HTERT RPE-1 (cell line): ENCODE results near the gene FBXW12.

ENCODE experiments used
- in situ Hi-C: fragments of 300-500 bp; cut with MboI; formaldehyde crosslinking; loops from 4 replicates; pipeline ENCODE4 v1.14.3; 2020; ENCODE audit warnings: low sequenced_read_pairs

FBXW12 gene

DNA sequence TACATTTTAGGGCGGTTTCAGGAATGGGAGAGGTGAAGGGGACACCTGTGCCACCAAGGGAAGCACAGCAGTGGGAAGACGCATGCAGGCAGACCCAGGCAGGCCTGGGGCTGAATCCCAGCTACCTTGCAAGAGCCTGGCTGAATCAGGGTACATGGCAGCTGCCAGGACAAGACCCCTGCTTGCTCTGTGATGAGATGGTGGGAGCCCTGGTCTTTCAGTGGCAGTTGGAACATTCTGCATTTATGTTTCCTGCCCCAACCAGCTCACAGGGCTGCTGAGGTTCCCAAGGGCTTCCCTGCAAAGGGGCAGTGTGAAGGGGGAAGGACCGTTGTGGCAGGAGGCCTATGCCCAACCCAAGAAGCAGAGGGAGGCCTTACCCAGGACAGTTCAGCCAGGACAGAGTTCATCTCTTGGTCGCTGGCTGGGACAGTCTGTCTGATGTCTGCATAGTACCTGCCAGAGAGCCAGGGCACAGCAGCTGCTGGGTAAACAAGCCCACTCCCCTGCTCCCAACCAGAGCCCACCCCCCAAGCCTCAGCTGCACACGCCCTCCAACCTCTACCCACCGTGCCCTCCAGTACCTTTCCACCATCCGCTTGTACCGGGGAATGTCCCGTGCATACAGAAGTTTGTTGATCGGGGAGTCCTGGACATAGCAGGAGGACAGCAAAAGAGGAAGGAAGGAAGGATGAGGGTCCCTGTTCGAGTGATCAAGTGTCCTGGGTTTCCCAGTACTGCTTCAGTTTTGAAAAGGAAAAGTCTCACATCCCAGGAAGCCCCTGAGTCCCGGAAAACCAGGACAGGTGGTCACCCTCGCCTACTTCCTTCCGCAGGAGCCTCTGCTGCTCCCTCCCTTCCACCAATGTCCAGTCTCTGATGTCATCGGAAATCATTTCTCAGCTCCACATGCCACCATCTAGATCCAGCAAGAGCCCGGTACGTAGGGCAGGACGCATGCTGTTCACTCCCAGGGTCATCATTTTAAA lies 34.7 kb downstream of the FBXW12 start:
- in situ Hi-C loops = no loop called here

DNA sequence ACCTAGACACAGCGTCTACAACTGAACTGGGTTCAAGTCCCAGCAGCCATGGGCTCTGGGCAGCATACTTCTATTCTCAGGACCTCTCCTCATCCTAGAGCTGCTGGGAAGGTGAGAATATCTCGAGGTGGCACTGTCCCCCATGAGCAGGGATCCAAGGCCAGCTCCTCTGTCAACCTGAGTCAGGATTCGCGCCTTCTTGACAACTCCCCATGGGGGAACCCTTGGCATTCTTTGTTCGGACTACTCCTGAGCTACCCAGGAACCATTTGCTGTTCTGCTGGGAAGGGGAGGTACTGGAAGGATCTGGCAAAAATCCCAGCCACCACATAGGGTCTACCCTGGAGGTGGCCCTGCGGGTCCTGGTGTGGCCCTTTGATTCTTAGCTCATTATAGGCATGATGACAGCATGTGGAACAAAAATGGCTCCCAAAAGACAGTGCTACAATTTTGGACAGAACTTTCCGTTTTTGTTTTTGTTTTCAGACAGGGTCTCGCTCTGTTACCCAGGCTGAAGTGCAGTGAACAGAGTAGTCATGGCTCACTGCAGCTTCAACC lies 35.6 kb downstream of the FBXW12 start:
- in situ Hi-C loops = no loop called here

DNA sequence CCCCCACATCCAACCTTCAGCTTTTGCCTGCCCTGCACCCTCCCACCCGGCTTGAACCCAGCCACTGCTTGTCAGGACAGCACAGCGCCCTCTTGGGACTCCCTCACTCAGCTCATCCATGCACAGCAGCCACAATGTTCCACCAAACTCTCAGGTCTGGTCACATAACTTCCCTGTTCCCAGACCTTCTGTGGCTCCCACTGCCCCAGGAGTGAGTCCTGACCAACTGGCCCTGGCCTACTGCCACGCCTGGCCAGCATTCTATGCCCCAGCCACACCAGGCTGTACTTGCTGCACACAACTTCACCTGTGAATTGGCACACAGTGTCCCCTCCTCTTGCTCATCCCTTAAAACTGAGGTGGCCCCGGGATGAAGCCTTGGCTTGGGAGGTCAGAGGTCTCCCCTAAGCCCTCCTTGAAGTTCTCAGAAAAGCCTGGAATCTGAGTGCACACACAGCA lies 36.8 kb downstream of the FBXW12 start:
- in situ Hi-C loops = no loop called here

DNA sequence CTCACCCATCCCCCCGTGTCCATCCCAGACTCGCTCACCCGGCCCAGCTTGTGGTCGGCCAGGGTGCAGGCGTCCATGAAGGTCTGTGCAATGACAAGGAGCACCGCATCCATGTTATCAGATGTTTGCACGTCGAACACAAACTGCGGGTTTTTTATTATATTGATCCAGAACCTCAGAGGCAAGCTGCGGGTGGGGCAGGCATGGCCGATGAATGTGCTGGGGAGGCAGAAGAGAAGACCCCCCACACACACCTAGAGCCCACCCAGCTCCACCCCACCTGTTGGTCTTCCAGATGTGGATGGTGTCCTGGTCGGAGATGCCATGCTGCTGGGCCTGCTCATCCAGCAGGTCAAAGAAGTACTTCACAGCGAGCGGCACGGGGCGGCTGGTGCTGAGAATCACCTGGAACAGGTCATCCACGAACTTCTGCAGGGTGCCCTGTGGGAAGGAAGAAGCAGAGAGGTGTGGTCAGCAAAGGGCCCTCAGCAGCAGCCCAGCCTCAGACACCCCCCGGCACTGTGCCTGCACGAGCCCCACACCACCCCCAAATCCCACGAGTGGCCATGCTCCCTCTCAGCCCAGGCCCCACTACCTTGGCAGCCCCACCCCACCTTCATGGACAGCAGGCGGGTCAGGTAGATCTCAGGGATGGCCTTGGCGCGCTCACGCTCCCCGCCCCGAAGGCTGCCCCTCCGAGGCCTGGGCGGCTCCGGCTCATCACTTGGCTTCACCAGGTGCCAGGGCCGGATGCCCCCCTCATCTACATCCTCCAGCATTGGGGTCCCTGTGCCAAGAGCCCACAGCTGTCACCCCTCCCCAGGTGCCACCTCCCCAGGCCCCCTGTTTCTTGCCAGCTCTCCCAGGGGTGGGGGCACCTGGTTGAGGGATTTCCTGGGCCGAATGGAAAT lies 37.5 kb downstream of the FBXW12 start:
- in situ Hi-C loops = no loop called here

DNA sequence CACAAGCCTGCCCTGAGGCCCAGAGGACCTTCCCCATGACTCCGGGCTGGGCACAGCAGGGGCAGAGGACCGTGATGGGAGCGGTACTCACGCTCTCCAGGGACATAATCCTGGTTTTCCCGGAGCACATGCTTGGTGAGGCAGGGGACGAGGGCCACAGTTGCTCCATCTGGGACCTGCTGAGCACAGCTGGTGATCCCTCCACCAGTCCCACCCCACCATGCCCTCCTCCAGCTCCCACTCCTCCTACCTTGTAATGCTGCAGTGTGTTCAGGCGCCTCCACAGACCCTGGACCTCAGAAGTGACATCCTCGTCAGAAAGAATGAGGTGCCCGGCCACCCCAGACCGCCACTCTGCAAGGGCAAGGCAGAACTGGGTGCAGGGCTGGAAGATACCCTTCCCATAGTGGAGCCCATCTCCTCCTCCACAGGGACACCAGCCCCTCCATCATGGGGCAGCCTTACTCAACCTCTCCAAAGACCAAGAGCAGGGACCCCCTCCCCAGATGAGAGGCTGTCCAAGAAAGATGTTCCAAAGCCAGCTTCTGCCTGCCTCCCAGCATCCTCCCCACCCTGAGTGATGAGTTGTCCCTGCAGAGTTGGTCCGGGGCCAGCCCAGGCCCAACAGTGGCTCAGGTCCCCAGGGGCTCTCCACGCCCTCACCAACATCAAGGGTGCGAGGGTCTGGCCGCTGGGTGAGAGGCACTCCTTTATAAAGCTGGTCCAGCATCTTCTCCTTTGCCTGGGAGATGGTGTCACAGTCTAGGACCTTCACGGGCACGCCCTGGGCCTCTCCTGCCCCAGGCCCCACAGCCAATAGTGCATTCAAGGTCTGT lies 38.4 kb downstream of the FBXW12 start:
- in situ Hi-C loops = no loop called here

DNA sequence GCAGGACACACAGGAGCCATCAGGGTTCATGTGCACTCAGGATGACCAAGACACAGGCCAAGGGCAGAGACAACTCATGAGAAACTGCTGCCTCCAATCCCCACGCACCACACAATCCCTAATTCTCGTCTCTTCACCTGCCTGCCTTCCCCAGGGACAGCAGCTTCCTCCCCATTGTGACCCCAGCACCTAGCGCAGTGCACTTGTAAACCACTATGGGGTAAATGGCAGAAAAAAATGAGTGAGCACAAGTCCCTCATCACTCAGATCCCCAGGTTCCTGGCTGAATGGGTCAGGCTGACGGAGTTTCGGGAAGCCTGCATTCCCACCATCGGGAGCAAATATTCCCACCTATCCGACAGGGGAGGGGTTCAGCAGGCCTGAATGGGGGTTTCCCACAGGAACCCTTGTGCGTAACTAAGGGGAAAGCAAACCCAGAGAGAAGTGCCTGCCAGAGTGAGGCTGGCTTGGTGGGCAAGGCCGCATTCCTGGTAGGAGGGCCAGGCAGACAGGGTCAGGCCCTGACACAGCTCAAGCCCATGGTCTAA lies 39.1 kb downstream of the FBXW12 start:
- in situ Hi-C loops = no loop called here

DNA sequence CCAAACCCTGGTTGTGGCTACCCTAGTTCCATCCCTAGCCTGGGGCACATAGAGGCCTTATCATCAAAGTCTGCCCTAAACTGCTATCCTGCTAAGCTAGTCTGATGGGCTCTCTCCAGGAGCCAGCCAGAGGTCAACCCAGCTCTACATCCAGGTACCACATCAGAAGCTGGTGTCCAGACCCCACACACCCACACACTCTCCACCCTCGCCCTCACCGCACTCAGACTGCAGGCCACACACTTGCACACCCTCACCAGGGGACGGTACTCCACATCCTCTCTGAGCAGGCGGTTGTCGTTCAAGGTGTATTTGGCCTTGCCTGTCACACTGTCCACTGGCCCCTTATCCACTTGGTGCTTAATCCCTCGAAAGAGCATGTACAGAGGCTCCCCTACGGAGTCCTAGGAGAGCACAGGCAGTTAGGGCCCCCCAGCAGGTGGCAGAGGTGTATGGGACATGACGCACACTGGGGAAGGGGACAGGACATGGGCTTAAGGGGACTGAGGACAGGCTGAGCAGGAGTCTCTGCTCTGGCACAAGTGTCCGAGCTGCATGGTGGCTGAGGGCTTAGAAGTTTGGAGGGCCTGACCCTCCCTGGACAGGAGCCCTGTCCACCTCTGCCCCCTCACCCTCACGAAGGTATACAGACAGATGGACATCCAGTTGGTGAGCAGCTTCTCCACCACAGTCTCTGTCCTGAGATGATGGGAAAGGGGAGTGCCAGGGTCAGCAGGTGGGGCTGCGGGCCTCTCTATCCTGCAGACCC lies 39.8 kb downstream of the FBXW12 start:
- in situ Hi-C loops = no loop called here

DNA sequence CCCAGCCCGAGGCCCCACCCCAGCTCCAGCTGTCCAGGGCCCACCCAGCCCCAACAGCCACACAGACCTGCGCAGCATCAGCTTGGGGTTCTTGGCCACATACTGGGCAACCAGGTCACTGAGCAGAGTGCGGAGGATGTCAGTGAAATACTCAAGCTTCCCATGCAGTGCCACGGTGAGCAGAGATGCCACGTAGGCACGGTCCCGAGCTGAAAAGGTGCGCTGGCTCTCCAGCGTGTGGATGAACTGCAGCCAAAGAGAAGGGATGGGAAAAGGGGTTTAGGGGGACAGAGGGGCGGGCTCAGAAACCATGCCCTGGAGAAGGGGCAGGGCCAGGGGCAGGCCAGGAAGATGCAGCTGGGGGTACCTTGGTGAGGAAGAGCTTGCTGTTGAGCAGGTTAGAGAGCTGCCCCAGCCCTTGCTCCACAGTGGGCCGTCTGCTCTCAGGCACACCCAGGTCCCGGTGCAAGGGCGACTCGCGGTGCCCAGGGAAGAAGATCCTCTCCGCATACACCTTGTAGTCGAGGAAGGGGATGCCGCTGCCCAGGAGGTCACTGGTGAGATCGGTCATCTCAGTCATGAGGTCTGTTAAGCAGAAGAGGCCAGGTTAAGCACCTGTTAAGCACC lies 40.5 kb downstream of the FBXW12 start:
- in situ Hi-C loops = no loop called here

DNA sequence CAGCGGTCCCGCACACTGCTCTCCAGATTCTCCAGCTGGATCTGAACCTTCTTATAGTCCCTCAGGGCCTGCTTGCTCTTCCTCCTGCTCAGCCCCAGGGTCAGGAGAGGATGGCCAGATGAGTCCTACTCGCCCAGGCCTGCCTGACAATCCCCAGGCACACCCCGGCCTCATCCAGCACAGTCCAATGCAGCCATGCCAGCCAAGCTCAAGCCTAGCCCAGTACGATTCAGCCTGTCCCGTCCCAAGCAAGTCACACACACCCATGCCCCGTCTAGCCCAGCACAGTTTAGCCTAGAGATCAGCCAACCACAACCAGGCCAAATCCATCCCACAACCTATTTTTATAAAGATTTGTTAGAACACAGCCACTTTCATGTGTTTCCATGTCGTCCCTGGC lies 41.1 kb downstream of the FBXW12 start:
- in situ Hi-C loops = no loop called here

DNA sequence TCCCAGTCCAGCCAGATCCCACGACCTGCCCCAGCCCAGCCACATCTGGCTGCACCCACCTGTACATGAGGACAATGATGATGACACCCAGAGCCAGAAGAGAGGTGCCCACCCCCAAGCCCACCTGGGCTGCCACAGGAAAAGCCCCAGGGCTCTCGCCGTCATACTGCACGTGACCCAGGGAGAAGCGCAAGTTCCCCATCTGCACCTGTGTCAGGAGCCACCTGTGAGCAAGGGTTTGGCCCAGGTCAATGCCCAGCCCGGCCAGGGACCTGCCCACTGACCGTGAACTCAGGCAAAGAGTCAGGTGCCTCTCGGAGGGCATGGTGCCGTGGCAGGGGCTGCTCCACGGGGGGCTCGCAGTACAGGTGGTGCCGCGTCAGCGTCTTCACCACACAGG lies 41.6 kb downstream of the FBXW12 start:
- in situ Hi-C loops = no loop called here

DNA sequence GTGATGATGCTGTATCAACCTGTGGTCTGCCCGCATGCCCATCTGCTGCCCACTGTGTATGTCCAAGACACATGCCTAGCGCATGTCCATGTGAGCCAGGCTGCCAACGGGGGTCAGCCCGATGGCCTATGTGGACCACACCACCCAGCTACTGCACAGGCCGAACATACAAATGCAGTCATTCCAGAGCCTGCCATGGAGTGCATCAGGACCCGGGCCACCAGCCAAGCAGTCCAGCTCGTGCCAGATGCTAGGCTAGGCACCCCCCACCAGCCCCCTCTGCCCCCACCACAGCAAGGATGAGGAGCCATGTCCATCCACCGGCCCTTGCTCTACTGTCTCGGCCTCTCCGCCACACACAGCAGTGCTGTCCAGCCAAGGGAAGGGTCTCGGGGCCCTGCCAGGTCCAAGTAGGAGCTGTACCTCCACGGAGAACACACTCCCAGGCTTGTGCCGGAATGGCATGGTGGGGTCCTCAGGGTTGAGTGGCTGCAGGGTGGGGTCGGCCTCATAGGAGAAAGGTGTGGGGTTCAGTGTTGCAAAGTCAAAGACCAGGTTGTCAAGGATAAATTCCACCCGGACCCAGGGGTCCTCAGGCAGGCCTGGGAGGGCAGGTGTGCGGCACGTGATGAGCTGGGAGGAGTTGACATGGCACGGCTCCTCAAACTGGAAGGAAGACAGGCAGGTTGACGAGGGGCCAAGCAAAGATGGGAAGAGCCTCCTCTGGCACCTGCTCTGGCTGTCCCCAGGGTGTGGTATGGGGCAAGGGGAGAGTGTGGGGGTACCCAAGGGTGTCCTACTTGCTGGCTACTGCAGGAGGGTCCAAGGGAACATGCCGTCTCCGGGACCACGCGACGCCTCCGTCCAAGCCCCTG lies 42.6 kb downstream of the FBXW12 start:
- in situ Hi-C loops = no loop called here

DNA sequence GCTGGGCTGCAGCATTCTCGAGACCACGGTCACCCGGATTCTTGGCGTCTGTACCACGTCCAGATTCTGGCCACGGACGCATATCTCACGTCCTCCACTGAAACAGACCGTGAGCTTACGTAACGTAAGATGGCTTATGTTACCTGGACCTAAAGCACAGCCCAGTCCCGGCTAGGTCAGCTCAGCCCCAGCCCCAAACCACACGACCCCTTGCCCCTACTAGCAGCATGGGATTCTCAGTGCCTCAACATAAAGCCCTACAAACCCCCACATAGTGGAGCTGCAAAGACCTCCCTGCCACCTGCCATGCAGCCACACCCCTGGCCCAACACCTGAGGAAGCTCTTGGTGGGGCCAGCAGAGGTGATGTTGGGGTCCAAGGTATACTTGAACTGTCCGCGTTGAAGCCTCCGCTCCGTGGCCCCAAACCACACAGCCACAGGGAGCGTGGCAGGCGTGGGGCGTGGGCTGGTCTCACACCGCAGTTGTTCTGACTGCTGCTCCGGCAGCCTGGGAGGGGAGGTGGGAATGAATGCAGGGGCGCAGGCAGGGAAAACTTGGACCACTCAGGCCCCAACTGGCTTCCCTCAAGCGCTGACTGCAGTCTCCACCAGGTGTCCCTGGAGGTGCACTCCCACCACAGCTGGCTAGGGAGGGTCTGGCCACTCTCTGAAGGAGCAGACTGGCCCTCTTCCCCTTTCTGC lies 43.4 kb downstream of the FBXW12 start:
- in situ Hi-C loops = no loop called here

DNA sequence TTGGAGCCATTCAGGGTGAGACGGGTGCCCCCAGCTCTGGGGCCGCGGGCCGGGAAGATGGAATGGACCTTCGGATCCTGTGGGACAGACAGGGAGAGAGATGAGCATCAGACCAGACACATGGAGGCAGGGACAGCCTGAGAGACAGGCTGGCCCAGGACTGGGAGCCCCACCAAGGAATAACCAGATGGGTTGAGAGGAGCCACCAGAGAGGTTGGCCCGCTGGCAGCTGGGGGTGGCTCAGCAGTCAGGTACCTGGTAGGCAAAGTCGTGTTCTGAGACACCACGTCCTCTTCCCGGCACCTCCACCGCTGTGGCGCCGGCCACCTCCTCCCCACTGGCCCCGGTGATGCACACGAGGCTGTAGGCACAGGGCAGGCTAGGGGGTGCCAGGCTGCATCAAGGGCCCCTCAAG lies 44.1 kb downstream of the FBXW12 start:
- in situ Hi-C loops = no loop called here

DNA sequence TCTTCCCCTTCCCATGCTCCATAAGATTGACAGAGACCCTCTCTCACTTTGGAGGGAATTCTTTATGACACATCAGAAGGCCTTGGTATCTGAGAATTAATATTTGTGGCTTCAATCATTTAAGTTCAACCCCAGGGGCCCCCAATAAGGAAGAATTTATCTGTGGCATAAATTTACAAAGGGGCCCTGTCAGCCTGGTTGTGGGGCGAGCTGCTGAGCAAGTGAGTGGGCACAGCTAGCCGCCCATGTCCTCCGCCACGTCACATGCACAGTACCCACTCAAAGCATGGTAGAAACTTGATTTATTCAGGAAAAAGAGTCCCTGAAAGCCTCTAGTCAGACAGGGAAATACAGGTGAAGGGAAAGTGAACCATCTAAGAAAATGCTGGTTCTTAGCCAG lies 44.5 kb downstream of the FBXW12 start:
- in situ Hi-C loops = no loop called here

DNA sequence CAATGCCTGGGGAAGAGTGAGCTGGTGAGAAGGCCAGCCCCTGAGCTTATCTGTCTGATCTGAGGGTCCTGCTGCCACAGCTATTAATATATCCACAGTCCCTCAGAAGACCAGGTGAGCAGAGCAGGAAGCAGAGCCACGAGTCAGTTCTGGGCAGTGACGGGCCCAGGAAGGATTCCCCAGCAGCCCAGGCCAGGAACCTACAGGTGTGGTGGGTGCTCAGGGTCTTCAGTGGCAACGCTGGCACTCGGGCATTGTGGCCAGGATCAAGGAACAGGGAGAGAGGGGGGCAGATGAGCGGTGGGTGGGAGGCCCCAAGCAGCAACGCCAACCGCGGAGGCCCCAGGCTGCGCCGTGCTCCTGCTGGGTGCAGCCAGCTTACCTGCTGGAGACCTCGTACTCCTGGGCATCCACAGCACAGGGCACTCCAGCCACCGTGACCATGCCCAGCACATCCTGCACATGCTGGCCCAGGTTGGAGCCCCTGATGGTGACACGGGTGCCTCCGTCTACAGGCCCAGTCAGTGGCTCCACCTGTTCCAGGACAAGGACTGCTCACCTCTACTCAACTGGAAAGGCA lies 45.6 kb downstream of the FBXW12 start:
- in situ Hi-C loops = no loop called here

DNA sequence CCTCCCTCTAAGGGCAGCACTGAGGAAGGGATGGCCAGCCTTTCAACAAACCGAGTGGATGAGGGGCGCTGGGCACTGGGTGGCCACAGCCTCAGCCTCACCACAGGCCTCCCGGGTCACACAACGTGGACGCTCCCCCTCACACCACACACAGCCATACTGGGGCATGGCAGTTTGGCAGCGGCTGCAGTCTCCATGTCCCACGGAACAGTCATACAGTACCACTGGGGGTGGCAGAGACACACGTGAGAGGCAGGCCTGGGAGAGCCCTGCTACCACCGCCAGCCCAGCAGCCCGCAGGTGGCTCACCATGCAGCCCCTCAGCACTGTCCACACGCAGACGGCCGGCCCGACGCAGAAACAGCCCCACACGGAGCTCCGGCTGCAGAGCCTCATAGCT lies 46.1 kb downstream of the FBXW12 start:
- in situ Hi-C loops = no loop called here

DNA sequence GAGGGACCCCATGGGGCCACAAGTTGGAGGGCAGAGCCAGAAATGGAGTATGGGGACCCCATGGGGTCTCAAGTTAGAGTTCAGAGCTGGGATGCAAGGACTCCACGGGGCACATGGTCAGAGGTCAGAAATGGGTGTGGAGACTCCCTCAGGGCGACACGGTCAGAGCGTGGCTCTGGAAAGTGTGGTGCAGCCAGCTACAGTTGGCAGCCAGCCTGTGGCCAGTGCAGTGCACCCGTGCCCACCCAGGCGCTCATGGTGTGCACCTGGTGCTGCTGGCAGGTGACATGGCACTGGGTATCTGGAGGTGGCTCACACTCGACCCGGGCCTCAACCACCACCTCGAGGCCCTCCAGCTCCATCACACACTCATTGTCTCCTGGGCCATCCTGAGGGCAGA lies 46.6 kb downstream of the FBXW12 start:
- in situ Hi-C loops = no loop called here
